NCI-H1930 (cell line): ENCODE measurements around the gene MTMR12.

ENCODE experiments used
- DNase-seq, 2 experiments: peaks; one replicate each; lab custom pipeline; 2025; lab: John Stamatoyannopoulos, UW

The MTMR12 gene

DNA sequence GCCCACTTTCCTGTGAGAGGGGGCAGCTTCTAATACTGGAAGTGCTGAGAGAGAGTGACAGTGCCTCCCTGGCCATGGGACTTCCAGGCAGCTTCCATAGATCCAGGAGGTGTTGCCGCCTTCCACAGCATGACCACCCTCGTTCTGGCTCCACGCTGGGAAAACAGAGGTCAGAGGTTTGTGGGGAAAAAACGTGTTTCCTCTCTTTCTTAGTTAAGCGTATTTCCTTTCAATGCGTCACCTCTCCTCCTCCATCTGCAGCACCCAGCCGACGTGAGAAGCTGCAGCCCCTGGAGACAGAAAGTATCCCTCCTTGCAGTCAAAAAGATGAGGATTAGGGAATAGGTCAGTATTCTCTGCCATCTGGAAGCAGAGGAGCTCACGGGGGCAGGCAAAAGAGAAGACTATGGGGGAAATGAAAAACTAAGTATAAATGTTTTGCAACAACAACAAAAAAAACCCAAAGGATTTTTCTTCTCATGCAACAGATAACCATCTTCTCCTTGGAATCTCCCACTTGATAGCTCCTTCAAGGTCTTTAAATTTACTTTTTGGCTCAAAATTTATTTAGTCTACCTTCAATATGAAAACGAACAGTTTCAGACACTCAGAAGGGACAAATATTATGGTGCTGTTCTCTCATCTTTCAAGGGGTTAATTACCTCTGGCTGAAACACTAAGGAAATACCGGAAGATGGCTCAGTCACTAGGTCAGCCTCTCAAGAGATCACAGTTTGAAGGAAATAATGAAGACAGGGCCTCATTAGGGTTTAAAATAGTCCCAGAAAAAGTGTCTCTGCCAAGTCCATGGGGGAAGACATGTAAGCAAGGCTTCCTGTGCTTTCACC lies 38.0 kb downstream of the MTMR12 start:
- no peak for DNase-seq

- no peak for DNase-seq
Observed at GRCh38 chr5:32273821-32274220, 38.9 kb downstream of the MTMR12 start.

DNA sequence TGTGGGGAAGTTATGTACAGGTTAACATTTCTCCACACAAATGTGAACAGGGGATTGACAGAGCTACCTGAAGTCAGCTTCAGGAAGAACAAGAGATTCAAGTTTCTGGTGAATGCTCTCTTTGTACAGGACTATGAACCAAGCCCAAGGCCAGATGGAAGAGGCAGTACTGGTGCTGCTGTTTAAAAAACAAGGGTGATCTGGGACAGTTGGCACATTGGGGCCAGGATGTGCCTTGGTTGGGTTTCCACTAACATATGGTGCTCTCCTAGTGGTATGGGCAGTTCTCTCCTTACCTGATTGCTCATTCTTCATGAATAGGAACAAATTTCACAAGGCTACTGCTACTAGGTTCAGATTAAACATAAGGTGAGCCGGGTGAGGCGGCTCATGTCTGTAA lies 40.0 kb downstream of the MTMR12 start:
- no peak for DNase-seq

- no peak for DNase-seq
Observed at GRCh38 chr5:32270946-32271345, 41.8 kb downstream of the MTMR12 start.

DNA sequence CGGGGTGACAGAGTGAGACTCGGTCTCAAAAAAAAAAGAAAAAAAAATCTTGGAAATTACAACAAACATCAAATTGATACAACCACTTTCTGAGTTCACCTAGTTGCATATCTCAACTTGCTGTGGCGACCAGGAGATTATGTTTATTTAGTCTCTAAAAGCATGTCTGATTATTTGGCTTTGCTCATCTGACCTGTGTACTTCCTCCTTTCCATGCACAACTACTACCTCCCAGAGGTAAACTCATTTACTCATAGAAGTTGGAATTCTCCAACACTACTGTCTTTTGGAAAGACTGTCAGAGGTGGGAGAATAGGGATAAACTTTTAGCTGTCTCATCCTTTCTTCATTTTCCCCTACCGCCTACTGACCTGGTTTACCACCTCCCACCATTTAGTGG lies 42.6 kb downstream of the MTMR12 start:
- DNase-seq = no peak

- DNase-seq = no peak
Observed at GRCh38 chr5:32265902-32266301, 46.8 kb downstream of the MTMR12 start.

GRCh38 chr5:32264957-32265572 lies 47.7 kb downstream of the MTMR12 start:
- DNase-seq = no peak

- no peak for DNase-seq
Observed at GRCh38 chr5:32263684-32264083, 49.1 kb downstream of the MTMR12 start.

- DNase-seq = no peak
Observed at GRCh38 chr5:32261198-32261597, 51.5 kb downstream of the MTMR12 start.

GRCh38 chr5:32259033-32259432 lies 53.7 kb downstream of the MTMR12 start:
- no peak for DNase-seq

DNA sequence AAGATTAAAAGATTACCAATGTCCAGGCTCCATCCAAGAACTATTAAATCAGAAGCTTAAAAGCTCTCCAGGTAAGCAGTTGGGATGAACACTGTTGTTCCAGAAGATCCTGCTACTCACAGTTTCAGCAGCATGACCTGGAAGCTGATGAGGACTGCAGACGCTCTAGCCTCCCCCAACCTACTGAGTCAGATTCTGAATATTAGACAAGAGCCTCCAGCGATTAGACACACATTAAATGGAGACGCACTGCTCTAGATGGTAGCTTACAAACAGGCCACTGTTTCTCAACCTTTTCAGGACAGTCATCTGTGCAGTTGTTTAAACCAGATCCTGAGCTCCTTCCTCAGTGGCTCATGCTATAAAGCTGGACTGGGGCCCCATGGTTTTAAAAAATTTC lies 54.3 kb downstream of the MTMR12 start:
- no peak for DNase-seq

DNA sequence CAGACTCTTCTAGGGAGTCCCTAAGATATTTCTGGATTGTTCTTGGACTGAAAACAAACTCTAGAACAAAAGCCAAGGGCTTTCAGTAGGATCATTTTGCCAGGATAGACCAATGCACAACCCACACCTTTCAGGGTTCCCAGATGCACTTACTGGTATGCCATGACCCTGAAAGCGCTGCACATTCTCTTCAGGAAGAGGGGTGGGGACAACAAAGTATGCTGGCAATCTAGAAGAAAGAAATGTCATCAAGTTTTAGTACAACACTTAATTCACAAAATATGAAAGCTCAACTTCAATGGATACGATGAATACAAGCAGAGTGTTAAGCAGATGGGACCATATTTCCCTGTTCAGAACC lies 57.2 kb downstream of the MTMR12 start:
- DNase-seq = no peak

DNA sequence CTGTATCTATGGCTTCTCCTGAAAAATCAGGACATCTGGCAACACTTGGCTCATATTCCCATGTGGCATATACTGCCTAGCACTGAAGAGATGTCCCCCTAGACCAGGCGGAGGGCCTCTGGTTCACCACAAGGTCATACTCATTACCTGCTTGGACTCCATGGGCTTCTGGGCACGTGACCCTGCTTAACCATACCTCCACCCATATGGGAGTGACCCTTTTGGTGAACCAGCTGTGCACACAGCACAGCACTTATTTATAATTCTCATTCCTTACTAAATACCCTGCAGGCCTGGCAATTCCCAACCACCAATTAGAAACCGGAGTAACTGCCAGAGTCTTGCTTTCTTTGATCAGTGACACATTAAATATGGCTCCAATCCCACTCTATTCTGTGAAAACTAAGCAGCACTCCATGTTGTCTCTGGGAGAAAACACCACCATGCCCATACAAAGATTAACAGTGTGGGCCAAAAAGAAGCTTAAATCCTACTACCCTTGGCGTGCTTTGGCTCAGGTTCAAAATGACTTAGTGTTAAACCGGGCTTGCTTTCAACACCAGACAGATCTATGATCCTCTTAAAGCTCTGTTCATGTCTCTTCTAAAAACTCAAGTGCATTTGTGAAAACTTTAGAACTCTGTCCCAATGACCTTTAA lies 57.7 kb downstream of the MTMR12 start:
- no peak for DNase-seq

GRCh38 chr5:32251871-32252458 lies 60.8 kb downstream of the MTMR12 start:
- DNase-seq = no peak

- DNase-seq = no peak
Observed at GRCh38 chr5:32249668-32250067, 63.1 kb downstream of the MTMR12 start.

DNA sequence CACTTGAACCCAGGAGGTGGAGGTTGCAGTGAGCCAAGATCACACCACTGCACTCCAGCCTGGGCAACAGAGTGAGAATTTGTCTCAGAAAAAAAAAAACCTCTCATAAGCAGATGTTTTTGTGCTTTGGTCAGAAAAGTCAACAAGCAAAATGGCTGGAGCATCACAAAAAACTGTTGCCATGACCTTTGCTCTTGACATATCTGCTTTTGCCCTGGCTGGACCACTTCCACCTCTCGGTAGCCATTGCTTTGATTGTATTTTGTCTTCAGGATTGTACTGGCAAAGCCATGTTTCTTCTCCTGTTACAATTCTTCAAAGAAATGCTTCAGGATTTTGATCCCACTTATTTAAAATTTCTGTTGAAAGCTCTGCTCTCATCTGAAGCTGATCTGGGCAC lies 67.0 kb downstream of the MTMR12 start:
- no peak for DNase-seq

DNA sequence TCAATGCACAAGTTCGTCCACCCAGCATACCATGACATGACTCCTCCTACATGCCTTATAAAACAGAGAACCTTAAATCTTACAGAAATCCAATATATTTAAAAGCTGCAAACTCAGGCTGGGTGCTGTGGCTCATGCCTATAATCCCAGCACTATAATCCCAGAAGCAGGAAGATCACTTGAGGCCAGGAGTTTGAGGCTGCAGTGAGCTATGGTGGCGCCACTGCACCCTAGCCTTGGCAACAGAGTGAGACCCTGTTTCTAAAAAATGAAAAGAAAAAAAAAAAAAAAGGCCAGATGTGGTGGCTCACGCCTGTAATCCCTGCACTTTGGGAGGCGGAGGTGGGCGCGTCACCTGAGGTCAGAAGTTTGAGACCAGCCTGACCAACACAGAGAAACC lies 68.7 kb downstream of the MTMR12 start:
- no peak for DNase-seq

GRCh38 chr5:32241034-32241783 lies 71.5 kb downstream of the MTMR12 start:
- no peak for DNase-seq

DNA sequence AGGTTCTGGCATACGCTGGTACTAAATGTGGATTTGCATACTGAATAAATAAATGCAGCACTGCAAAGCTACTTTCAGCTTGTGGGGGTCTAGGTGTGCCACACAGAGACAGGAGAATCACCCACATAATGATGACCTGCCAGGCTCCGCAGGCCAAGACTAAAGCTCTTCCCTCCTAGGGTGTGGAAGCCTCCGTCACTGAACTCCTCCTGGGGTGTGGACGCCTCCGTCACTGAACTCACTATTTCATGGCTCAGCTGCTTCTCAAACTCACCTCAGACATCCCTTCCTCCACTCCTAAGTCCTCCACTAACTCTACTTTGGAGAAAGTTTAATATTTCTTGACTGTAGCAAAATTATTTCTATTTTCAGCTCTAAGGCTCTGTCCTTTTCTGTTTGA lies 73.4 kb downstream of the MTMR12 start:
- DNase-seq = no peak

DNA sequence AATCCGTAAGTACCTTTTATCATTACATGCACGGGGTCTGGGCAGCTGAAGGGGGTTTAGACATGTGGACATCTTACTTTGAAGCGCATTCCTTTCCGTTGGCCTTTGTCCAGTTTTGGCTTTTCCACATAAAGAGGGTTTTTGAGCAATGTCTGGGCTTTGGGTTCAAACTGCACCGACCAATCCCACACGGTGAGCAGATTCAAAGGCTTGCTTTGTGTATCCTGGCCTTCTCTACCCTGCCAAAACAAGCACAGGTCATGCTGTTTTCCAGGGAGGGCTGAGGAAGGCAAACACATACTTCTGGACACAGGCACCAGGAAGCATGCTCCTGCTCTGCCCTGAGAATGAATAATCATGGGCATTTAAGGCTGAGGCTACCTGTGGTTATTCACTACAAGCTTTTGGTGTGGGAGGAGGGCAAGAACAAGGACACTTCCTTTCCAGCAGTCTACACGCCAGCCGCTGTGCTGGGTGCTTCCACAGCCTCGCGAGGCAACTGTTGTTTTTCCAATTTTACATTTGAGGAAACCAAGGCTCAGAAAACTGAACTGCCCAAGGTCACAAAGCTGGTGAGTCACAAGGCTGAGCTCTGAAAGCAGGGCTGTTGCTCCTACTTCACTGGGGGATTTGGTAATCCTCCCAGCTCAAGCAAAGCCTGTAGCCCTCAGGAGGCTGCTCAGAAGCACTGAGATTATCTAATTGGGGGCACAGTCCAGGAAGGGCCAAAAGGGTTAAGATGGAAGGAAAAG lies 78.9 kb downstream of the MTMR12 start:
- DNase-seq = no peak

GRCh38 chr5:32233220-32233695 lies 79.5 kb downstream of the MTMR12 start:
- no peak for DNase-seq
